Tibial artery (tissue), 4 donors: ENCODE results near the gene INS.
"Not testable (repeated sequence)": the region's sequence is repeated elsewhere in the genome, so short reads cannot be mapped to it uniquely, and the experiment has no call there.

Experiments
- DNase-seq, 2 donors: peaks; one replicate each; pipeline ENCODE4 v3.0.0-alpha.2; 2019
- H3K27ac ChIP-seq, 2 donors: fragments of 200-600 bp; sonication (generic) in 1 of 2; 1 replicate in 1 of 2; 2 replicates in 1 of 2; pipeline ENCODE4 v1.5.1; 2018 to 2019; ENCODE audit warnings: mild to moderate bottlenecking in 1 of 2
- H3K27me3 ChIP-seq, 2 donors: fragments of 200-600 bp; sonication (generic) in 1 of 2; one replicate each; pipeline versions ENCODE4 v1.5.1 to v1.6.0; 2016 to 2019
- H3K36me3 ChIP-seq, 3 donors: fragments of 200-600 bp; sonication (generic) in 2 of 3; one replicate each; pipeline ENCODE4 v1.5.1; 2016 to 2019; ENCODE audit warnings: mild to moderate bottlenecking in 2 of 3
- H3K4me1 ChIP-seq, 4 donors: fragments of 200-600 bp; sonication (generic) in 2 of 4; 1 replicate in 3 of 4; 2 replicates in 1 of 4; pipeline ENCODE4 v1.5.1; 2016 to 2019
- H3K4me3 ChIP-seq, 2 donors: fragments of 200-600 bp; sonication (generic) in 1 of 2; 1 replicate in 1 of 2; 2 replicates in 1 of 2; pipeline ENCODE4 v1.5.1; 2018 to 2019; ENCODE audit warnings: mild to moderate bottlenecking in 2 of 2
- H3K9me3 ChIP-seq, 3 donors: fragments of 200-600 bp; sonication (generic) in 1 of 3; one replicate each; pipeline ENCODE4 v1.5.1; 2016 to 2019
- intact Hi-C: fragments of 100-400 bp; cut with DNase I; formaldehyde crosslinking; loops from one replicate; pipeline ENCODE4 v1.15.0; 2023; ENCODE audit warnings: low total_unique reads
- TF ChIP-seq, protein P1 (sequence below), 2 experiments: fragments of 200-600 bp in 1 of 2; fragments of 450-650 bp in 1 of 2; IDR thresholded peaks; one replicate each; pipeline ENCODE4 v1.5.1; 2017 to 2019; ENCODE audit warnings: antibody characterized with exemption in 2 of 2, mild to moderate bottlenecking in 1 of 2, moderate library complexity in 1 of 2

The INS gene

DNA sequence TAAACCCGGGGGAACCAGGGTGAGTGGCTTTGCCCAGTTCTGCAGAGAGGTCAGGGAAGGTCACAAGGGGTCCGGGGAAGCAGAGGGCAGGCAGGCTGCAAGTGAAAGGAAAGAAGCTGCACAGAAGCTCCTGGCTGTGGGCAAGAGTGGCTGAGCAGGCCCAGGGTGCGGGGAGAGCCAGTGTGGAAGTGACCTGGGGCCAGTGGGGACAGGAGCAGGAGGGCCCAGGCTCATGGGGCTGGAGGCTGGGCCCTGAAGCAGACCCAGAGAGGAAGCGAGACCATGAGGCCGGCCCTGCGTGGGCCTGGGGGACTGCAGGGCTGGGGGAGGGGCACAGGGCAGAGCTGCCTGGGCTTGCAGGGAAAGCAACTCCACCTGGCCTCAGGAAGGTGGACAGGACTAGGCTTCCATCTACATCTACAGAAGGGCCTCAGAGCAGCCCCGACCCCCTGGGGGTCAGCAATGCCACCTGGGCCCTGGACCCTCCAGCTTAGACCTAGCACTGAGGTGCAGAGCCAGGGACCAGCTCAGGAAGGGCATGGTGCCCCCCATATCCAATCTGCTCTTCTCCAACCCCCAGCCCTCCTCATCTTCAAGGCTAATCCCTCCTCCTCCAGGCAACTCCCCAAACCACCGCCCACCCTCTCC lies 33.4 kb downstream of the INS start:
- TF ChIP-seq, protein P1, sequence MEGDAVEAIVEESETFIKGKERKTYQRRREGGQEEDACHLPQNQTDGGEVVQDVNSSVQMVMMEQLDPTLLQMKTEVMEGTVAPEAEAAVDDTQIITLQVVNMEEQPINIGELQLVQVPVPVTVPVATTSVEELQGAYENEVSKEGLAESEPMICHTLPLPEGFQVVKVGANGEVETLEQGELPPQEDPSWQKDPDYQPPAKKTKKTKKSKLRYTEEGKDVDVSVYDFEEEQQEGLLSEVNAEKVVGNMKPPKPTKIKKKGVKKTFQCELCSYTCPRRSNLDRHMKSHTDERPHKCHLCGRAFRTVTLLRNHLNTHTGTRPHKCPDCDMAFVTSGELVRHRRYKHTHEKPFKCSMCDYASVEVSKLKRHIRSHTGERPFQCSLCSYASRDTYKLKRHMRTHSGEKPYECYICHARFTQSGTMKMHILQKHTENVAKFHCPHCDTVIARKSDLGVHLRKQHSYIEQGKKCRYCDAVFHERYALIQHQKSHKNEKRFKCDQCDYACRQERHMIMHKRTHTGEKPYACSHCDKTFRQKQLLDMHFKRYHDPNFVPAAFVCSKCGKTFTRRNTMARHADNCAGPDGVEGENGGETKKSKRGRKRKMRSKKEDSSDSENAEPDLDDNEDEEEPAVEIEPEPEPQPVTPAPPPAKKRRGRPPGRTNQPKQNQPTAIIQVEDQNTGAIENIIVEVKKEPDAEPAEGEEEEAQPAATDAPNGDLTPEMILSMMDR (IDR thresholded peaks at IDR 0.05): no peak
- no peaks in the 10 kb centered on the region for H3K36me3 ChIP-seq
- intact Hi-C loops: no loop called here
- peaks cover 0 to 2% (median 0%) of the 10 kb centered on the region in 4 donors for H3K4me1 ChIP-seq
- no peaks in the 10 kb centered on the region for H3K9me3 ChIP-seq
- no peak overlapping the region for H3K27ac ChIP-seq
- no peak for DNase-seq
- H3K4me3 ChIP-seq: no peak overlapping the region
- peaks cover 0 to 53% of the 10 kb centered on the region in 2 donors for H3K27me3 ChIP-seq

DNA sequence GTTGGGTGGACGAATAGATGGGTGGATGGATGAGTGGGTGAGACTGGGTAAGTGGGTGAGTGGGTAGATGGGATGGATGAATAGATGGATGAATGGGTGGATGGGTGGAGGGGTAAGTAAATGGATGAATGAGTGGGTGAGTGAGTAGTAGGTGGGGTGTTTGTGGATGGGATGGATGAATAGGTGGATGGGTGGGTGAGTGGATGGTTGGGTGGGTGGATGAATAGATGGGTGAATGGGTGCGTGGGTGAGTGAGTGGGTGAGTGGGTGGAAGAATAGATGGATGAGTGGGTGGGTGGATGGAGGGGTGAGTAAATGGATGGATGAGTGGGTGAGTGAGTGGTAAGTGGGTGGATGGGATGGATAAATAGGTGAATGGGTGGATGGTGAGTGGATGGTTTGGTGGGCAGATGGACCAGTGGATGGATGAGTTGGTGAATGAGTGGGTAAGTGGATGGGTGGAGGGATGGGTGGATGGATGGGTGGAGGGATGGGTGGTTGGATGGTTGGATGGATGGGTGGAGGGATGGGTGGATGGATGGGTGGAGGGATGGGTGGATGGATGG lies 34.4 kb downstream of the INS start:
- peaks cover 0 to 4% (median 0%) of the 10 kb centered on the region in 4 donors for H3K4me1 ChIP-seq
- TF ChIP-seq, protein P1 (IDR thresholded peaks at IDR 0.05): no peak
- intact Hi-C loops: no loop called here
- peaks cover 0 to 63% of the 10 kb centered on the region in 2 donors for H3K27me3 ChIP-seq
- H3K4me3 ChIP-seq: no peak overlapping the region
- no peaks in the 10 kb centered on the region for H3K36me3 ChIP-seq
- H3K9me3 ChIP-seq: no peaks in the 10 kb centered on the region
- no peak overlapping the region for H3K27ac ChIP-seq
- DNase-seq: no peak

DNA sequence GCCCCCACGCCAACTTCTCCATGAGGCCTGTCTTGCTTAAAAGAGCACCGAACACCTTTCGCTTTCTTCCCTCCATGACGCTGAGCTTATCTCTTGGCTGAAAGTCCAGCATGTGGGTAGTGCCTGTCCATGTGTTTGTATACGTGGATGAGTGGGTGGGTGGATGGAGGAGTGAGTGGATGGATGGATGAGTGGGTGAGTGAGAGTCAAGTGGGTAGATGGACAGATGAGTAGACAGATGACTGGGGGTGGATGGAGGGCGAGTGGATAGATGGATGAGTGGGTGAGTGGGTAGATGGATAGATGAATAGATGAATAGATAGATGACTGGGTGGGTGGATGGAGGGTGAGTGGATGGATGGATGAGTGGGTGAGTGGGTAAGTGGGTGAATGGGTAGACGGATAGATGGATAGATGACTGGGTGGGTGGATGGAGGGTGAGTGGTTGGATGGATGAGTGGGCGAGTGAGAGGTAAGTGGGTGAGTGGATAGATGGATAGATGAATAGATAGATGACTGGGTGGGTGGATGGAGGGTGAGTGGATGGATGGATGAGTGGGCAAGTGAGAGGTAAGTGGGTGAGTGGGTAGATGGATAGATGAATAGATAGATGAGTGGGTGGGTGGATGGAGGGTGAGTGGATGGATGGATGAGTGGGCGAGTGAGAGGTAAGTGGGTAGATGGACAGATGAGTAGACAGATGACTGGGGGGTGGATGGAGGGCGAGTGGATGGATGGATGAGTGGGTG lies 36.1 kb downstream of the INS start:
- H3K27me3 ChIP-seq: peaks cover 0 to 71% of the 10 kb centered on the region in 2 donors
- H3K4me3 ChIP-seq, DNase-seq, intact Hi-C loops, H3K36me3 ChIP-seq, H3K4me1 ChIP-seq, H3K27ac ChIP-seq, H3K9me3 ChIP-seq: not testable (repeated sequence)

DNA sequence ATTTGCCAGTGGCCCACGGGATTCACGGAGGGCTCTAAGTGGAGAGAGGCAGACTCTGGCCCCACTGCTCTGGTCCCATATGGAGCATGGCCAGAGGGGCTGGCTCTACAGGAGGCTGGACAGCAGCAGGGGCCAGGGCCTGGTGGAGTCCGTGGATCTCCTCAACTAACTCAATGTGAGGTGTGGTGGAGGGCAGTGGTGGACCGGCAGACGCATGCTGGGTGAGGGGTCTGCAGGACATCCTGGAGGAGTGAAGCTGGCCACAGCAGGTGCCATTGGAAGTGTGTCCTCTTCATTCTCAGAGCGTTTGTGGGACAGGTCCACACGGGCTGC lies 37.4 kb downstream of the INS start:
- Histone ChIP-seq H3K27ac (no peak overlapping the region), H3K9me3 (no peaks in the 10 kb centered on the region), H3K36me3 (no peaks in the 10 kb centered on the region), H3K4me3 (no peak overlapping the region), H3K27me3 (peaks cover 0 to 62% of the 10 kb centered on the region in 2 donors), H3K4me1 (peaks cover 0 to 4% (median 0%) of the 10 kb centered on the region in 4 donors)
- DNase-seq: no peak
- intact Hi-C loops: no loop called here
- TF ChIP-seq, protein P1 (IDR thresholded peaks at IDR 0.05): no peak

DNA sequence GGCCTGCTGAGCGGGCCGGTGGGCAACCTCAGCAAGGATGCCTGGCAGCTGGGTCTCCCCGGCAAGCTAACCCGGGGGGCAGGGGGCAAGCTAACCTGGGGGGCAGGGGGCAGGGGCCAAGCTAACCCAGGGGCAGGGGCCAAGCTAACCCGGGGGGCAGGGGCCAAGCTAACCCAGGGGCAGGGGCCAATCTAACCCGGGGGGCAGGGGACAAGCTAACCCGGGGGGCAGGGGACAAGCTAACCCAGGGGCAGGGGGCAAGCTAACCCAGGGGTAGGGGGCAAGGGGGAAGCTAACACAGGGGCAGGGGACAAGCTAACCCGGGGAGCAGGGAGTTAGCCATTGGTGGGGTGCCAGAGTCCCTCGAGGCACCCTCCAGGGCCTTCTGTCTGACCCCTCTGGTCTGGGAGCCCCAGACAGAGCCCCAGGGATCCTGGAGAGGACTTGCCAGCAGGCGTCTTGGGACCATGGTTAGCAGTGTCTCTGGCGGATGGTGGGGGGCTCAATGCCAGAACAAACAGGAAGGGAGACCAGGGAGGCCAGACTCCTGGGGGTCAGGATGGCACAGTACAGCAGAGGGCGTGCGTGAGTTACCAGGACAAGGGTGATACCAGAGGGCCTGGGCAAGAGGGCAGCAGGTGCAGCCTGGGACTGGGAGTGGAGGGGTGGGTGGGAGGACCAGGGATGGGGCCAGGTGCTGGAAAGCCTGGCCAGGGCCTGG lies 37.9 kb downstream of the INS start:
- Histone ChIP-seq H3K4me3 (no peak overlapping the region), H3K27me3 (peaks cover 0 to 56% of the 10 kb centered on the region in 2 donors), H3K36me3 (no peaks in the 10 kb centered on the region), H3K9me3 (peaks cover 0 to under 1% (median 0%) of the 10 kb centered on the region in 3 donors), H3K27ac (no peak overlapping the region), H3K4me1 (peaks cover 0 to 4% (median 0%) of the 10 kb centered on the region in 4 donors)
- DNase-seq: no peak
- intact Hi-C loops: no loop called here
- TF ChIP-seq, protein P1 (IDR thresholded peaks at IDR 0.05): no peak
